GM21423 (cell line): ENCODE measurements around the gene NDUFAF5.
"Not testable (repeated sequence)": the region's sequence is repeated elsewhere in the genome, so short reads cannot be mapped to it uniquely, and the experiment has no call there.

ENCODE experiments used
- ATAC-seq: cut with Tn5 transposase; IDR thresholded peaks from one replicate; pipeline ENCODE4 v1.9.1; 2021; ENCODE audit warnings: mild to moderate bottlenecking, moderate library complexity; ENCODE audit not compliant: unreplicated experiment

The NDUFAF5 gene, protein sequence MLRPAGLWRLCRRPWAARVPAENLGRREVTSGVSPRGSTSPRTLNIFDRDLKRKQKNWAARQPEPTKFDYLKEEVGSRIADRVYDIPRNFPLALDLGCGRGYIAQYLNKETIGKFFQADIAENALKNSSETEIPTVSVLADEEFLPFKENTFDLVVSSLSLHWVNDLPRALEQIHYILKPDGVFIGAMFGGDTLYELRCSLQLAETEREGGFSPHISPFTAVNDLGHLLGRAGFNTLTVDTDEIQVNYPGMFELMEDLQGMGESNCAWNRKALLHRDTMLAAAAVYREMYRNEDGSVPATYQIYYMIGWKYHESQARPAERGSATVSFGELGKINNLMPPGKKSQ

DNA sequence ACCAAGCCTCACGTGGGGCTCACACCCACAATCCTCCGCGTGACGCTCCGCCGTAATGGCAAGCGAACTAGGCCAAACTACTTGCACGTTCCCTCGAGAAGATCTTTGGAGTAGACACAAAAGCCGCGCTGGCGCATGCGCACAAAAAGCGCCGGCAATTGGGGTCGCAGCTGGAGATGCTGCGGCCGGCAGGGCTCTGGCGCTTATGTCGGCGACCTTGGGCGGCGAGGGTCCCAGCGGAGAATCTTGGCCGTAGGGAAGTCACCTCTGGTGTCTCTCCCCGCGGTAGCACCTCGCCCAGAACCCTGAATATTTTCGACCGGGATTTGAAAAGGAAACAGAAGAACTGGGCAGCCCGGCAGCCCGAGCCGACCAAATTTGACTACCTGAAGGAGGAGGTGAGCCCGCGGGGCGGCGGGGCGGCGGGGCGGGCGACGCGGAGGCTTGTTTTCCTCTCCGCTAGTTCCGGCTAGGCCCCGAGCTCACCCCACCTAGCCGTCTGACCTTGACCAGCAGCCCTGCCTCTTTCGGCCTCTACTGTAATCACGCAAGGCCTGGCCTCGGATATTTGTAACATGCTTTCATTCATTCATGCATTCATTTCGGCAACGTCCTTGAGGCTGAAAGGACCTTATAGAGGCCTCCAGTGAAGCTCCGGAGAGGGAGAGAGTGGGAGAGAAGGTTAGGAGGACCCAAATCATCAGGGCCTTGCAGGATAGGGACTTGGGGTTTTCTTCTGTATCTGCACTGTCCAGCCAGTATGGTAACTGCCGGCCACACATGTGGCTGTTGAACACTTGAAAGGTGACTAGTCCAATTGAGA, at the start of gene NDUFAF5, which contains the start of gene ESF1:
Gene NDUFAF5 (plus strand): TSS at position 136 of the 823 bp plus-strand sequence. CDS start 41 bp downstream, at position 177.
Gene ESF1 (minus strand): TSS at position 27 of the 823 bp plus-strand sequence. CDS start 1,779 bp downstream, outside the sequence.
- peak; percentile 96 for ATAC-seq

DNA sequence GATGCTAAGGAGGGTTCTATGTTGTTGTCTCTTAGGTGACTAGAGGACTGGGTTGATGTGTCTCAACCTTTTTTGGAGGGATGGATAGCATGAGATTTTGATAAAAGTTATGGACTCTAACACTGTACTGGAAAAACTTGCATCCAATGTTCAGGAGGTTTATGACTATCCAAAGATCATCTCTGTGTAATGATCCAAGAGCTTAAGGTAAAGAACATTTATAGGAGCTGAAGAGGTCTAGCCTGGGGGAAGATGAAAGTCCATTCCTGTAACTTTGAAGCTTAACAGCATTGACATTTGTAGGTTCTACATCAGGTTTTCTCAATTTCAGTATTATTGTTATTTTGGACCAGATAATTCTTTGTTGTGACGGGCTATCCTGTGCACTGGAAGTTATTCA, 49.0 kb upstream of the NDUFAF5 start:
- no peak for ATAC-seq

DNA sequence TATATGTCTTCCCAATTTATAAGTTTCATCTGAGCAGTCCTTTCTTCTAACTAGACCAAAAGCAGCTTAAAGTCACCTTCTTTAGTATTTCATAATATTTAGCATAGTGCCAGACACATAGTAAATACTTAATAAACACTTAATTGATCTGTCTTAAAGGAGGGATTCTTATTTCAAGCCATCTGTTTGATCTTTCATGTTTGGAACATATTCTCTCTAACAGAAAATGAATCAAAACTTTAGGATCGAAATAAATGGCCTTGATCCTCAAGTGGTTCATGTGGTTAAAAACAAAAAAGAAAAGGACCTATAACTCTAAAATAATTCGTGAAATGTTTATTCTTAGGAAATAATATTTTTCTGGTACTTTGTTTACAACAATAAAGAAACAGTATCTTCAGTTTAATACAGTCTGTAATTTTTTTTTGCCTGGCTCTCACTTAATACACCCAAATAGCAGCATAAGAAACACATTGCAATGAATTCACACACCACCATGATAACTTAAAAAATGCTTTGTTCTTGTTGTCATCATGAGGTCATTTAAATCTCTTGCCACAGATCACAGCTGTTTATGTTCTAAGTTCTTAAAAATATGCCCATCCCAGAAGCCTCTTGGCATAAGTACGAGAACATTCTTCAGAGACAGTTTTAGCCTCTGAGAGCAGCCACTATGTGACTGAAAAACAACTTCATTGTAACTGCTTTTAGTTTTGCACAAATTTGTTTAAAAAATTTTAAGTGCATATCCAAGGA, 48.2 kb upstream of the NDUFAF5 start:
- no peak for ATAC-seq

DNA sequence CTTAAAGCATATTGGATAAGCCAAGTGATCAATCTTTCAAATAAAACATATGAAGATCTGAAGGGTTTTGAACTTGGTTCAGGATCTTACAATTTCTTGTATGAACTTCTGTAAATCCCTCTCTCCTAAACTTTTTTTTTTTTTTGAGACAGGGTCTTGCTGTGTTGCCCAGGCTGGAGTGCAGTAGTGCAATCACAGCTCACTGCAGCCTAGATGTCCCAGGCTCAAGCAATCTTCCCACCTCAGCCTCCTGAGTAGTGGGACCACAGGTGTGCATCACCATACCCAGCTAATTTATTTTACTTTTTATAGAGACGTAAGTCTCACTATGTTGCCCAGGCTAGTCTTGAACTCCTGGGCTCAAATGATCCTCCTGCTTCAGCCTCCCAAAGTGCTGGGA, 46.6 kb upstream of the NDUFAF5 start:
- ATAC-seq = not testable (repeated sequence)

DNA sequence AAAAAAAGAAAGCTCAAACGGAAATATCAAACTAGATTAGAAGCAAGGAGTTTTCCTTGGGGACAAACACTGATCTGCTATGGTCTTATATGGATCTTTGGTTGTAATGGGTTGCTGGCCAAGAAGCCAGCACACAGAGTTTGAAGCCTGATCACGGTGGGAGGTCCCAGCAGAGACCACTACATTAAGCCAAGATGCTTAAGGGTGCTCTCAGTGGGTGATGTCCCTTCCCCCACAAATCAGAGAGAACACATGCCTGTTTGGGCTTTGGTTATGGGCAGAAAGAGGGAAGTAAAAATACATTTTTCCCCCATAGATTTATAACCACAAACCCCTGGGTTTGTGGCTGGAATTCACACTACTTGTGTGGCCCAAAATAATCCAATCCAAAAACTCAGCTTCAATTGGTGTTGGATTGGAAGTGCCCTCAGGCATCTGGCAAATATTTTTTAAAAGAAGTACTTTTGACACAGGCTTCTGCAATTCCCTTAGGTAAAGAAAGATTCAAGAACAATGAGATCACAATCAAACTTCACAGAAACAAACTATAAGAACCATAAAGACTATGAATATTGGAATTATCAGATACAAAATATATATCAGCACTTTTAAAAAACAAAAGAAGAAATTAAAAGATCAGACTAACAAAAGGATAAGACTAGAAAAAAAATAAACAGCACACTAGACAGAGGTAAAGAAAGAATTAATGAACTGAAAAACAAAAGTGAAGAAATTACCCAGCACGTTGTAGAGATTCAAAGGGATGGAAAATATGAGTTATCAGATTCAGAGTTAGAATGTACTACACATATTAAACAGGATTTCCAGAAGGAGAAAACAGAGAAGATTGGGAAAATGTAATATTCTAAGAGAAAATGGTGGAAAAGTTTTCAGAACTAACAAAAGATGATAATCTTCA, 44.8 kb upstream of the NDUFAF5 start:
- no peak for ATAC-seq

DNA sequence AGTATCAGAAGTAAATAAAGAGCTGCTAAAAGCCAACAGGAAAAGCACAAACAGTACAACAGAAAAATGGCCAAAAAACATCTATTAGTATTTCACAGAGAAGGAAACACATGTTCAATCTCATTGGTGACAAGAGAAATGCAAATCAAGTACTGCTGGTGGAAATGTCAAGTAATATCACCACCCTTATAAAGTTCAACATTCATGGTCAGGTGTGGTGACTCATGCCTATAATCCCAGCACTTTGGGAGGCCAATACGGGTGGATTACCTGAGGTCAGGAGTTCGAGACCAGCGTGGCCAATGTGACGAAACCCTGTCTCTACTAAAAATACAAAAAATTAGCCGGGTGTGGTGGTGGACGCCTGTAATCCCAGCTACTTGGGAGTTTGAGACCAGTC, 42.9 kb upstream of the NDUFAF5 start:
- no peak for ATAC-seq

DNA sequence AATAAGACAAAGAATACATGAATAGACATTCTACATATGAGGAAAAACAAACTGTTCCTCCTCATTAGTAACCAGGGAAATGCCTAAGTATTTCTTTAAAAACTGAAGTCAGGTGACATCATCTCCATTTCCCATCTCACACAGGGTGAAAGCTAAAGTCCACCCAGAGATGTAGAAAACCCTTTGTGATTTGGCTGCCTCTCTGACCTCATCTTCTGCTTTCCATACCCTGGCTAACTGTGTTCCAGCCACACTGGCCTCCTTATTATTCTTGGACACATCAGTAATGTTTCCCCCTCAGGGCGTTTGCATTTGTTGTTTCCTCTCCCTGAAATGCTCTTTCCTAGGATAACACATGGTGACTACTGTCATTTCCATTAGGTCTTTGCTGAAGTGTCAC, 40.5 kb upstream of the NDUFAF5 start:
- no peak for ATAC-seq

DNA sequence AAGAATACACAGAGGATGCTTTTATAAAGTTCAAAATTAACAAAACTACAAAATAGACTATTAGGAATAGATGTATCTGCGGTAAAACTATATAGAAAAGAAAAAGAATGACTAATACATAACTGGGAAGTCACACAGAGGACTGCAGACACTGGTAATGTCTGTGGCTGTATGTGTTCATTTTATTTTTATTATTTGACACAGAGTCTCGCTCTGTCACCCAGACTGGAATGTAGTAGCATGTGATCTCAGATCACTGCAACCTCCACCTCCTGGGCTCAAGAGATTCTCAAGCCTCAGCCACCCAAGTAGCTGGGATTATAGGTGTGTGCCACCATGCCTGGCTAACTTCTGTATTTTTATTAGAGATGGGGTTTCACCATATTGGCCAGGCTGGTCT, 39.0 kb upstream of the NDUFAF5 start:
- ATAC-seq = no peak

DNA sequence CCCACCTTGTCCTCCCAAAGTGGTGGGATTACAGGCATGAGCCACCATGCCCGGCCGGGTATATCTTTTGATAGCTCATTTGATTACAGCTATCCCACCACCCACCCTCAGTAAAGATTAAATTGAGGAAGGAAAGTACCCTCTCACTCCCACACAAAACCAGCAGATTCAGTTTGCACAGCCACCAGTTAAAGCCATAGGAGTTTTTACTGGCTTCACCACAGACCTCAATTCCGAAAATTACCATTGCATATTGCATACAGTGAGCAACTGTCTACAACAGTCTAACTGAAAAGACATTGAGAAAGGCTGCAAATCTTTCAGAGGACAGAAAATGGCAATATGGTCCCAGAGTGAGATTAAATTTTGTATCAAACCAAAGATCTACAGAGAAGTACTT, 35.0 kb upstream of the NDUFAF5 start:
- ATAC-seq = no peak

DNA sequence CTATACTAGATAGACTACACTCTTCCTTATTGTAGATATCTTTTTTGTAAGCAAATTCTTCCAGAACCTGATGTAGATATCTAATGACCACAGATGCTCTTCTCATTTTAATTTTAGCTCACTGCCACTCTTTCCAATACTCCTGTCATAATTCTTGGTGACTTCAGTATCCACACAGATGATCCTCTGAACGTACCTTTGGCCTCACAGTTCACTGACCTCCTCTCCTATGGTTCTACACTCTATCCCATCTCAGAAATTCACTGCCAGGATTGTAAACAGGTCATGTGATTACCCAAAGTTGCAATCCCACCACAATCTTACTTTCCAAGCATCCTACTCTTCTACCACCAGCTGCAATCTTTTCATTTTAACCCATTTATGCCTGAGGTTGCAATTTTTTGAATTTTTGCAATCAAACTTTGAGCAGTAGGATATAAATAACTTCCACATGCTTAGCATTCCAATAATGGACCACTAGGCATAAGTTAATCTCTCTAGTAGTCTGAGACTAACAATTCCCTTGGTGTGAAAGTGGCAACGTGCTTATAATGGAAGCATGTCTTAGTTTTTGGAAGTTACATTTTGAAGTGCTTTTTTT, 31.3 kb upstream of the NDUFAF5 start:
- no peak for ATAC-seq

DNA sequence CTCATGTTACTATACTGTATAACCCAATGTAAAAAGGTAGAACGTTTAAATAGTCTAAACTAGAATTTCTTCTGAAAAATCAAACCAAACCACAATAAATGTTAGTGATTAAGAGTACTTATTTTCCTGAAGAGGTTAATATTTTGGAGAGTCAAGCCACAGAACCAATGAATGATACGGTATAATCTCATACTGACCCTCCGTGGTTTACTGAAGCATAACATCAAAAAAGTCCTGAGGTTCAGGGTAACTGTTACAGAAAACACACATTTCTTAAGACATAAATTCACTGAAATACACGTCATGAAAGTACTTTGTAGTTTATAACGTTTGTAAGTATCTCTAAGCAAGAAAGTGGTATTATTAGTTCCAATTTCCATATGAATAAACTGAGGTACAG, 29.0 kb upstream of the NDUFAF5 start:
- no peak for ATAC-seq

DNA sequence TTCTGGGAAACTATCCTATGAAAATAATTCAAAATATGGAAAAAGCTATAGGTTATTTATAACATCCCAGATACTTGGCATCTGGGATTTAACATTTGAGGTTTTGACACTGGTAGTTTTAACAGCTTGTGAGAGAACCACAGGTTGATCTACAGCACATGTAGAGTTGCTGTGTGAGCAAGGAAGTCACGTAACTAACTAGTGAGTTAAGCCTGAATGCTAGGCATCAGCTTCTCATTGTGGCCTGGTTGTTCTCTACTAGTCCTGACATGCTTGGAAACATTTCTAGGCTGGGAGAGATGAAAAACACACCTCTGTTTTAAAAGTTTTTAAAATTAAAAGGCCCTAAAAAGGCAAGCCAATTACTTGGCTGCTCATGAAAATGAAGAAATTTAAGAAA, 28.3 kb upstream of the NDUFAF5 start:
- ATAC-seq = no peak

DNA sequence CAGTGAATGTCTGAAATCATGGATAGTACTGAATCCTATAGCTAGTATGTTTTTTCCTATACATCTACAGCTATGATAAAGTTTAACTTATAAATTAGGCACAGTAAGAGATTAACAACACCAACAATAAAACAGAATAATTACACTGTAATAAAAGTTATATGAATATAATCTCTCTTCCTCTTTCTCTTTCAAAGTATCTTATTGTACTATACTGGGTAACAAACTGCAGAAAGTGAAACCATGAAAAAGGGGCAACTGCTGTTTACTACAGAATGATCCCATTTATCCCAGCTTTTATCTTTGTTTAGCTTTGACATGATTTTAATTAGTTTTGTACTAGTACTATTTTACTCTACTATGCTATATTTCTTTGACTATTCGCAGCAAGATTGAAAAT, 25.9 kb upstream of the NDUFAF5 start:
- ATAC-seq = no peak

DNA sequence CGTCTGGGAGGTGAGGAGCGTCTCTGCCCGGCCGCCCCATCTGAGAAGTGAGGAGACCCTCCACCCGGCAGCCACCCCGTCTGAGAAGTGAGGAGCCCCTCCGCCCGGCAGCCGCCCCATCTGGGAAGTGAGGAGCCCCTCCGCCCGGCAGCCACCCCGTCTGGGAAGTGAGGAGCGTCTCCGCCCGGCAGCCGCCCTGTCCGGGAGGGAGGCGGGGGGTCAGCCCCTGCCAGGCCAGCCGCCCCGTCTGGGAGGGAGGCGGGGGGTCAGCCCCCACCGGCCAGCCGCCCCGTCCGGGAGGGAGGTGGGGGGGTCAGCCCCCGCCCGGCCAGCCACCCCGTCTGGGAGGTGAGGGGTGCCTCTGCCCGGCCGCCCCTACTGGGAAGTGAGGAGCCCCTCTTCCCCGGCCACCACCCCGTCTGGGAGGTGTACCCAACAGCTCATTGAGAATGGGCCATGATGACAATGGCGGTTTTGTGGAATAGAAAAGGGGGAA, 24.3 kb upstream of the NDUFAF5 start:
- not testable (repeated sequence) for ATAC-seq

DNA sequence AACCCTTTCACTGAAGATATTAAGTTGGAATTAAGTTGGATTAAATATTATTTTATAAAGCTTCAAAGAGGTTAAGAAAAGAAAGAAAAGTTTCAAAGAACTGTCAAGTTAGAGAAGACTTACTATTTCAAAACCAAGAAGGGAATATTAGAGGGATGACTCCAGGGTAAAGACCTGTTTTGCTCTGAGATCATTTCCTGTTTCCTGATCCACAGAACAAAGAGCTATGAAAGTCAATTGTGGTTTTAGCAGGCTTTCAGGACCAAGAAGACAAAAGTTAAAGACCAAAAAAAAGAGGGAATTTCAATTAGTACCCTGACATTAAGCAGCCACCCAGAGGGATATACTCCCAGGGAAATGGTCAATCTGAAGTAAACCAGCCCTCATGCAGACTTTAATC, 19.5 kb upstream of the NDUFAF5 start:
- ATAC-seq = no peak

DNA sequence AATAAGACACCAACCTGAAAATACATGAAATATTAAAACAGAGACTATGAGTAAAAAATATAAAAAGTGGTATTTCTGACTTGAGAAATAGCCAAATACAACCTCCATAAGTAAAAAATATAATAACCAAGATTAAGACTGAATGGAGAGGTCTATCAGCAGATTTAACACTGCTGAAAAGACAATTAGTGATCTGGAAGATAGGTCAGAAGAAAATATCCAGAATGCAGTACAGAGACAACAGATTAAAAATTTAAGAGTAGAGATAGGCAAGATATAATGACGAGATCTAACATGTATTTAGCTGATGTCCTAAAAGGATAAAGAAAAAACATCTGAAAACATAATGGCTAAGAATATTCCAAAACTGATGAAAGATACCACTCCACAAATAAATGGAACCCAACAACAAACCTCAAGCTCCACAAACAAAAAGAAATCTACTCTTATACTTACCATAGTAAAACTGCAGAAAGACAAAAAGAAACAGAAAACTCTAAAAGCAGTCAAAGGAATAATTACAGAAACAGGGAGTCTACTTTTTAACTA, 18.9 kb upstream of the NDUFAF5 start:
- ATAC-seq = no peak

DNA sequence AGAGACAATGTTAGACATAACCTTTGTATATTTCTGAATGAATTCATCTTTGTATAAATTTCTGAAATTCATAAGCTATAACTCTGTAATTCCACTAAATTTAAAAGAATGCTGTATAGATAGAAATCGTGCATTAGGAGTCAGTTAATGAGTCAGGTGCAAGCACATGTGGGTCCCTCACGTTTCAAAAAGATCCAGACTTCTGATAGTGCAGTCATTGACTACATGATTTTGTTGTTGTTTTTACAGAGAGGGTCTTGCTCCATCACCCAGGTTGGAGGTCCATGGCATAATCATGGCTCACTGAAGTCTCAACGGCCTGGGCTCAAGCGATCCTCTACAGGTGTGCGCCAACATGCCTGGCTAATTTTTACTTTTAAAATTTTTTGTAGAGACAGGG, 14.7 kb upstream of the NDUFAF5 start:
- ATAC-seq = no peak

DNA sequence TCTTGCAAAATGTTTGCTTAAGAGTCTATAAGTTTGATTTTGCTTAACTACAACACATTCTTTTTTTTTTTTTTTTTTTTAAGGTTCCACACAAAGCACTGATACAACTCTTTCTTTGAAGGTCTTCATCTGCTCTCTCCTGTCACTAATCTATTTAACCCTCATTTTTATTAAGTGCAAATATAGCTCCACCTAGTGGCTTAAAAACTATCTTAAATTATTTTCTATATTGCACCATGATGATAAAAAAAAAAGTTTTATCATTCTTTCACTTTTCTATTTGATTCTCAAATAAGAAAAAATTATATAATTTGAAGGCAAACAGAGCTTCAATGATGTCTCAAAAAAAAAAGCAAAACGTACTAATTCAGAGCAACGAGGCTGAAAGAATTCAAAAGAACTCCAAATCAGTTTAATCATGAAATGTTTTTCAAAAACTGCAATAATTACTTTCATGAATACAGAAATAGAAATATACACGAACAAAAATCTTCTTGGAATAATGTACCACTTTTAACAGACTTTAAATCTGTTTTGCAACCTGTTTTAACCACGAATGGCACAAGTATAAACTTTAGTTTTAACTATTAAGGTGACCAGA, 12.9 kb upstream of the NDUFAF5 start:
- ATAC-seq = no peak

DNA sequence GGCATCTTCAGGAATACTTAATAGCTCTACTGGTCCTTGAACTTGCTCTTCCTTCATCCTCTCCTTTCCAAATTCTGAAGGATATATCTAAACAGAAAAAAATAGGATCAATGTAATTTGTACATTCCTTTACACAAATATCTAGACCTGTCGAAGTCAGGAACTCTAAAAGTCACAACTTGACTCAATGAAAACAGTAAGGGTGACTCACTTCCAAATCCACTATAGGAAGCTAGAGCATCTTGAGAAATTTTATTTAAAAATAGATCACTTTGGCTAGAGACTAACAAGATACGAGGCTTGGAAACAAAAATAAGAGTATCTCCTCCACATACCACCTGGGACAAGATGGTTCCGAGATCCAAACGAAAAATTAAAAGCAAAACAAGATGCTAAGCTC, 12.3 kb upstream of the NDUFAF5 start:
- no peak for ATAC-seq
